SK-N-SH treated with all-trans-retinoic acid at 6 μM for 48 hours (cell line): ENCODE results near the gene APAF1.

Experiments
- ATAC-seq: fragments of 200-7000 bp; cut with Tn5 transposase; 3 replicates; pipeline ENCODE4 v1.9.1; 2020; ENCODE audit warnings: mild to moderate bottlenecking, moderate library complexity
- ARNTL ChIP-seq: fragments of 450-650 bp; formaldehyde crosslinking; IDR thresholded peaks from 2 replicates; pipeline ENCODE4 v1.5.0; 2020; ENCODE audit warnings: low read depth, mild to moderate bottlenecking, moderate library complexity, borderline replicate concordance
- BACH2 ChIP-seq: fragments of 250-450 bp; sonication (Bioruptor Pico); IDR thresholded peaks from 2 replicates; pipeline ENCODE4 v1.9.0; 2021; ENCODE audit warnings: mild to moderate bottlenecking, borderline replicate concordance
- CSDC2 ChIP-seq: fragments of 250-450 bp; sonication (Bioruptor Pico); IDR thresholded peaks from 2 replicates; pipeline ENCODE4 v1.5.0; 2020; ENCODE audit warnings: mild to moderate bottlenecking, moderate library complexity
- ESRRG ChIP-seq: fragments of 250-450 bp; sonication (Bioruptor Pico); IDR thresholded peaks from 2 replicates; pipeline ENCODE4 v1.6.1; 2021; ENCODE audit warnings: mild to moderate bottlenecking
- GLIS3 ChIP-seq: fragments of 250-450 bp; sonication (Bioruptor Pico); IDR thresholded peaks from 2 replicates; pipeline ENCODE4 v1.5.0; 2020; ENCODE audit warnings: mild to moderate bottlenecking, moderate library complexity
- ISL1 ChIP-seq: fragments of 250-450 bp; sonication (Bioruptor Pico); IDR thresholded peaks from 2 replicates; pipeline ENCODE4 v2.1.2; 2022; ENCODE audit warnings: mild to moderate bottlenecking, moderate library complexity
- OSR1 ChIP-seq: fragments of 250-450 bp; sonication (Bioruptor Pico); IDR thresholded peaks from 2 replicates; pipeline ENCODE4 v1.8.0; 2022; ENCODE audit warnings: moderate library complexity, mild to moderate bottlenecking, inconsistent platforms
- PPARA ChIP-seq: fragments of 250-450 bp; sonication (Bioruptor Pico); IDR thresholded peaks from 2 replicates; pipeline ENCODE4 v1.5.0; 2020; ENCODE audit warnings: mild to moderate bottlenecking, borderline replicate concordance
- RARB ChIP-seq: fragments of 250-450 bp; sonication (Bioruptor Pico); IDR thresholded peaks from 2 replicates; pipeline ENCODE4 v1.8.0; 2021; ENCODE audit warnings: mild to moderate bottlenecking, moderate library complexity
- SNAI2 ChIP-seq: fragments of 250-450 bp; sonication (Bioruptor Pico); IDR thresholded peaks from 2 replicates; pipeline ENCODE4 v1.5.0; 2020; ENCODE audit warnings: mild to moderate bottlenecking, moderate library complexity
- TCF4 ChIP-seq: fragments of 250-450 bp; sonication (Bioruptor Pico); IDR thresholded peaks from 2 replicates; pipeline ENCODE4 v1.8.0; 2021; ENCODE audit warnings: mild to moderate bottlenecking, moderate library complexity, borderline replicate concordance
- ZC3H10 ChIP-seq: fragments of 250-450 bp; sonication (Bioruptor Pico); IDR thresholded peaks from 2 replicates; pipeline ENCODE4 v1.5.1; 2021; ENCODE audit warnings: mild to moderate bottlenecking, moderate library complexity
- ZFP3 ChIP-seq: fragments of 250-450 bp; sonication (Bioruptor Pico); IDR thresholded peaks from 2 replicates; pipeline ENCODE4 v1.5.0; 2020; ENCODE audit warnings: mild to moderate bottlenecking, moderate library complexity
- ZFP30 ChIP-seq: fragments of 450-650 bp; formaldehyde crosslinking; IDR thresholded peaks from 2 replicates; pipeline ENCODE4 v1.5.0; 2022; ENCODE audit warnings: mild to moderate bottlenecking, moderate library complexity
- ZNF565 ChIP-seq: fragments of 450-650 bp; formaldehyde crosslinking; conservative IDR thresholded peaks from 2 replicates; pipeline ENCODE4 v1.5.0; 2020; ENCODE audit warnings: low read depth, mild to moderate bottlenecking, moderate library complexity
- ZNF70 ChIP-seq: fragments of 450-650 bp; formaldehyde crosslinking; IDR thresholded peaks from 2 replicates; pipeline ENCODE4 v1.5.0; 2020; ENCODE audit warnings: mild to moderate bottlenecking, moderate library complexity
- TF ChIP-seq, protein P1 (sequence below): fragments of 250-450 bp; sonication (Bioruptor Pico); IDR thresholded peaks from 2 replicates; pipeline ENCODE4 v1.5.1; 2021; ENCODE audit warnings: mild to moderate bottlenecking, moderate library complexity
- TF ChIP-seq, protein P2 (sequence below): fragments of 250-450 bp; sonication (Bioruptor Pico); IDR thresholded peaks from 2 replicates; pipeline ENCODE4 v1.8.0; 2020; ENCODE audit warnings: mild to moderate bottlenecking, moderate library complexity, borderline replicate concordance
- TF ChIP-seq, protein P3 (sequence below): fragments of 250-450 bp; sonication (Bioruptor Pico); IDR thresholded peaks from 2 replicates; pipeline ENCODE4 v1.5.0; 2020; ENCODE audit warnings: mild to moderate bottlenecking, moderate library complexity
- TF ChIP-seq, protein P4 (sequence below): fragments of 250-450 bp; sonication (Bioruptor Pico); IDR thresholded peaks from 2 replicates; pipeline ENCODE4 v1.5.1; 2020; ENCODE audit warnings: low read depth, mild to moderate bottlenecking, moderate library complexity

Gene APAF1

DNA sequence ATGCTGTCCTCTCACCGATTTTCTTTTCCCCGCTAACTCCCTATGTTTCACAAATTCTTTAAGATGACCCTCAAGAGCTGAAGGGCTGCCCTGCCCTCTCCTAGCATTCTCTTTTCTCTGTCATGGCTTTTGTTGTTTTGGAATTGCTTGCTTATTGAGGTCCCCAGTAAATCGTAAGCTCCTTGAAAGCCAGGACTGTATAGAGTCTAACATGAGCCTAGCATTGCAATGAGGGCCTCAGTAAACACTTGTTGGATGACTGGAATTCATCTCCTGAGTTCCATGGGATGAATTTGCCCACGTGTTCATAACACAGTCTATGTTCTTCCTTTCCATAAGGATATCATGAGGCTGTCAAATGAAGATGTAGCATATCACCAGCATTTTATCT is 92.2 kb downstream of the APAF1 start:
- no peak for ATAC-seq
- no peak for TF ChIP-seq SNAI2
- no peak for TF ChIP-seq RARB (CRISPR knock-in tag)
- no peak for TF ChIP-seq TCF4 (CRISPR knock-in tag)
- no peak for TF ChIP-seq ZFP3 (CRISPR knock-in tag)
- no peak for TF ChIP-seq ESRRG
- TF ChIP-seq, protein P1, sequence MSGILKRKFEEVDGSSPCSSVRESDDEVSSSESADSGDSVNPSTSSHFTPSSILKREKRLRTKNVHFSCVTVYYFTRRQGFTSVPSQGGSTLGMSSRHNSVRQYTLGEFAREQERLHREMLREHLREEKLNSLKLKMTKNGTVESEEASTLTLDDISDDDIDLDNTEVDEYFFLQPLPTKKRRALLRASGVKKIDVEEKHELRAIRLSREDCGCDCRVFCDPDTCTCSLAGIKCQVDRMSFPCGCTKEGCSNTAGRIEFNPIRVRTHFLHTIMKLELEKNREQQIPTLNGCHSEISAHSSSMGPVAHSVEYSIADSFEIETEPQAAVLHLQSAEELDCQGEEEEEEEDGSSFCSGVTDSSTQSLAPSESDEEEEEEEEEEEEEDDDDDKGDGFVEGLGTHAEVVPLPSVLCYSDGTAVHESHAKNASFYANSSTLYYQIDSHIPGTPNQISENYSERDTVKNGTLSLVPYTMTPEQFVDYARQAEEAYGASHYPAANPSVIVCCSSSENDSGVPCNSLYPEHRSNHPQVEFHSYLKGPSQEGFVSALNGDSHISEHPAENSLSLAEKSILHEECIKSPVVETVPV (CRISPR knock-in tag), result no peak
- TF ChIP-seq ZFP30 (CRISPR knock-in tag), result no peak
- no peak for TF ChIP-seq BACH2 (CRISPR knock-in tag)
- no peak for TF ChIP-seq CSDC2 (CRISPR knock-in tag)
- TF ChIP-seq, protein P2, sequence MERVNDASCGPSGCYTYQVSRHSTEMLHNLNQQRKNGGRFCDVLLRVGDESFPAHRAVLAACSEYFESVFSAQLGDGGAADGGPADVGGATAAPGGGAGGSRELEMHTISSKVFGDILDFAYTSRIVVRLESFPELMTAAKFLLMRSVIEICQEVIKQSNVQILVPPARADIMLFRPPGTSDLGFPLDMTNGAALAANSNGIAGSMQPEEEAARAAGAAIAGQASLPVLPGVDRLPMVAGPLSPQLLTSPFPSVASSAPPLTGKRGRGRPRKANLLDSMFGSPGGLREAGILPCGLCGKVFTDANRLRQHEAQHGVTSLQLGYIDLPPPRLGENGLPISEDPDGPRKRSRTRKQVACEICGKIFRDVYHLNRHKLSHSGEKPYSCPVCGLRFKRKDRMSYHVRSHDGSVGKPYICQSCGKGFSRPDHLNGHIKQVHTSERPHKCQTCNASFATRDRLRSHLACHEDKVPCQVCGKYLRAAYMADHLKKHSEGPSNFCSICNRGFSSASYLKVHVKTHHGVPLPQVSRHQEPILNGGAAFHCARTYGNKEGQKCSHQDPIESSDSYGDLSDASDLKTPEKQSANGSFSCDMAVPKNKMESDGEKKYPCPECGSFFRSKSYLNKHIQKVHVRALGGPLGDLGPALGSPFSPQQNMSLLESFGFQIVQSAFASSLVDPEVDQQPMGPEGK, result no peak
- TF ChIP-seq ISL1, result no peak
- no peak for TF ChIP-seq PPARA
- TF ChIP-seq ZNF565 (CRISPR knock-in tag), result no peak
- TF ChIP-seq OSR1 (CRISPR knock-in tag), result no peak

DNA sequence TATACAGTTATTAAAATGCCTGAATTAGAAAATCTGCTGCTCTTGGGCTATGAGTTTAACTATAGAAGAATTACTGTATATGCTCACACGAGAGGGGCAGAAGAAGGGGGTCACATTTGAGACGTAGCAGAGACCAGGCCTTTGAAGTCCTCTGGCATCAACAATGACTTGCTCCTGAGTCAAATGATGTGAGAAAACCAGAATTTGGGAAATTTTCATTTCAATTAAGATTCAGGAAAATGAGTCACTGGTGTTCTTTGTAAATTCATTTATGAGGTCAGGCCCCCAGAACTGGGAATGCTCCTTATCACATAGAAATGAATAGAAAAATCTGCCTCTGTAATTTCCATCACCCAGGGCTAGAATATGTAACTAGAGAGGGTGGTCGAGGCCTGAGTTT is 92.9 kb downstream of the APAF1 start:
- no peak for ATAC-seq
- TF ChIP-seq ISL1 (no peak), RARB (CRISPR knock-in tag) (no peak)
- TF ChIP-seq, protein P3, sequence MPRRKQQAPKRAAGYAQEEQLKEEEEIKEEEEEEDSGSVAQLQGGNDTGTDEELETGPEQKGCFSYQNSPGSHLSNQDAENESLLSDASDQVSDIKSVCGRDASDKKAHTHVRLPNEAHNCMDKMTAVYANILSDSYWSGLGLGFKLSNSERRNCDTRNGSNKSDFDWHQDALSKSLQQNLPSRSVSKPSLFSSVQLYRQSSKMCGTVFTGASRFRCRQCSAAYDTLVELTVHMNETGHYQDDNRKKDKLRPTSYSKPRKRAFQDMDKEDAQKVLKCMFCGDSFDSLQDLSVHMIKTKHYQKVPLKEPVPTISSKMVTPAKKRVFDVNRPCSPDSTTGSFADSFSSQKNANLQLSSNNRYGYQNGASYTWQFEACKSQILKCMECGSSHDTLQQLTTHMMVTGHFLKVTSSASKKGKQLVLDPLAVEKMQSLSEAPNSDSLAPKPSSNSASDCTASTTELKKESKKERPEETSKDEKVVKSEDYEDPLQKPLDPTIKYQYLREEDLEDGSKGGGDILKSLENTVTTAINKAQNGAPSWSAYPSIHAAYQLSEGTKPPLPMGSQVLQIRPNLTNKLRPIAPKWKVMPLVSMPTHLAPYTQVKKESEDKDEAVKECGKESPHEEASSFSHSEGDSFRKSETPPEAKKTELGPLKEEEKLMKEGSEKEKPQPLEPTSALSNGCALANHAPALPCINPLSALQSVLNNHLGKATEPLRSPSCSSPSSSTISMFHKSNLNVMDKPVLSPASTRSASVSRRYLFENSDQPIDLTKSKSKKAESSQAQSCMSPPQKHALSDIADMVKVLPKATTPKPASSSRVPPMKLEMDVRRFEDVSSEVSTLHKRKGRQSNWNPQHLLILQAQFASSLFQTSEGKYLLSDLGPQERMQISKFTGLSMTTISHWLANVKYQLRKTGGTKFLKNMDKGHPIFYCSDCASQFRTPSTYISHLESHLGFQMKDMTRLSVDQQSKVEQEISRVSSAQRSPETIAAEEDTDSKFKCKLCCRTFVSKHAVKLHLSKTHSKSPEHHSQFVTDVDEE (CRISPR knock-in tag), result no peak

DNA sequence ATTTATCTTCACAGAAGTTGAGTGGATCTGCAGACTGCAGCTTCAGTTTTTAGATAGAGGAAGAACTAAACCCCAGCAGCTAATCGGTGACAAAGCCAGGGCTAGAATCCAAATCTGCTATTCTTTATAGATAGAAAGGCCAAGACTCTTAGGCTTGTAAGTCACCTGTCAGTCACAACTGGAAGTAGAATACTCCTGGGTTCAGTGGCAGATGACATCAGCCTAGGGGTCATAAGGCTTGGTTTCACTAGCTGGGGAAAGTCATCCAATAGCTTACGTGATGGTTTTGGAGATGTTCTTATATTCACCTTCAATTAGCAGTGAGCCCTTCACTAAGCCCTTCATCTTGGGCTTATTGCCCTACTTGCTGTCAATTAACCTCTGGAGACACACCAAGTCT is 93.4 kb downstream of the APAF1 start:
- TF ChIP-seq, protein P3 (CRISPR knock-in tag), result no peak
- TF ChIP-seq OSR1 (CRISPR knock-in tag) (no peak), RARB (CRISPR knock-in tag) (no peak), ZFP30 (CRISPR knock-in tag) (no peak), TCF4 (CRISPR knock-in tag) (no peak), ARNTL (CRISPR knock-in tag) (no peak), ZC3H10 (CRISPR knock-in tag) (no peak), BACH2 (CRISPR knock-in tag) (no peak), ZNF70 (no peak), PPARA (no peak), ESRRG (no peak), CSDC2 (CRISPR knock-in tag) (no peak), ZNF565 (CRISPR knock-in tag) (no peak), ZFP3 (CRISPR knock-in tag) (no peak), ISL1 (no peak), GLIS3 (CRISPR knock-in tag) (no peak)
- TF ChIP-seq, protein P1 (CRISPR knock-in tag), result no peak
- TF ChIP-seq, protein P4, sequence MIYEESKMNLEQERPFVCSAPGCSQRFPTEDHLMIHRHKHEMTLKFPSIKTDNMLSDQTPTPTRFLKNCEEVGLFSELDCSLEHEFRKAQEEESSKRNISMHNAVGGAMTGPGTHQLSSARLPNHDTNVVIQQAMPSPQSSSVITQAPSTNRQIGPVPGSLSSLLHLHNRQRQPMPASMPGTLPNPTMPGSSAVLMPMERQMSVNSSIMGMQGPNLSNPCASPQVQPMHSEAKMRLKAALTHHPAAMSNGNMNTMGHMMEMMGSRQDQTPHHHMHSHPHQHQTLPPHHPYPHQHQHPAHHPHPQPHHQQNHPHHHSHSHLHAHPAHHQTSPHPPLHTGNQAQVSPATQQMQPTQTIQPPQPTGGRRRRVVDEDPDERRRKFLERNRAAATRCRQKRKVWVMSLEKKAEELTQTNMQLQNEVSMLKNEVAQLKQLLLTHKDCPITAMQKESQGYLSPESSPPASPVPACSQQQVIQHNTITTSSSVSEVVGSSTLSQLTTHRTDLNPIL (CRISPR knock-in tag), result no peak
- TF ChIP-seq, protein P2, result no peak
- TF ChIP-seq, all 23 proteins: peak for 0
- no peak for ATAC-seq
